Epithelial cell of proximal tubule (primary cell): Measurements from ENCODE around the gene TNNC2. TPM values are rescaled to one million over a fixed set of nuclear protein-coding genes. Genes with fewer than 3 reads are reported as not detected.

ENCODE experiments used
- DNase-seq: peaks from one replicate; pipeline ENCODE4 v3.0.0-alpha.2; 2011; ENCODE audit warnings: low read depth
- H3K4me3 ChIP-seq: 2 replicates; pipeline ENCODE4 v1.5.1; 2011; ENCODE audit warnings: low read depth, mild to moderate bottlenecking, low read length
- total RNA-seq: library from RNA; depleted of rRNA; stranded (reverse); fragments of >200 nt; gene quantifications from 2 replicates; pipeline ENCODE4 v1.2.3, GENCODE V29; 2015
- TF ChIP-seq, protein P1 (sequence below): conservative IDR thresholded peaks from 2 replicates; pipeline ENCODE4 v1.5.1; 2012; ENCODE audit warnings: low read depth, mild to moderate bottlenecking, low read length

The TNNC2 gene
- total RNA-seq, 1 donor from 2014 or later = not detected

DNA sequence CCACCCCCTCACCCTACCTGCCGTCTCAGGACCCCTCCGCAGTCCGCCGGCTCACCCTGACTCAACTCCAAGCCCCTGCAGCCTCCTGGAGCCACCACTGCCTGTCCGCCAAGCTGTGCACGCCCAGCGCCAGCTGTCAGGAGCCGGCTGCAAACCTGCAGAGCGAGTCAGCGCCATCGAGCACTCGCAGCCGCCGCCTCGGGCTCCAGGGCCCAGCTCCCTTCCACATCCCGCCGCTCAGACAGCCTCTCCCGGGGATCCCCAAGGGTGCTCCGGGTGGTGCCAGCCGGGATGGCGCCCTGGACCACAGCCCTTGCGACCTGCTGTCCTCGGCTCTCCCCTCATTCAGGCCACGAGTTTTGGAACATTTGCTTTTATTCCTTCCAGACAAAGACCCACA is 4.3 kb downstream of the TNNC2 start:
- H3K4me3 ChIP-seq = no peak overlapping the region
- DNase-seq = no peak
- TF ChIP-seq, protein P1, sequence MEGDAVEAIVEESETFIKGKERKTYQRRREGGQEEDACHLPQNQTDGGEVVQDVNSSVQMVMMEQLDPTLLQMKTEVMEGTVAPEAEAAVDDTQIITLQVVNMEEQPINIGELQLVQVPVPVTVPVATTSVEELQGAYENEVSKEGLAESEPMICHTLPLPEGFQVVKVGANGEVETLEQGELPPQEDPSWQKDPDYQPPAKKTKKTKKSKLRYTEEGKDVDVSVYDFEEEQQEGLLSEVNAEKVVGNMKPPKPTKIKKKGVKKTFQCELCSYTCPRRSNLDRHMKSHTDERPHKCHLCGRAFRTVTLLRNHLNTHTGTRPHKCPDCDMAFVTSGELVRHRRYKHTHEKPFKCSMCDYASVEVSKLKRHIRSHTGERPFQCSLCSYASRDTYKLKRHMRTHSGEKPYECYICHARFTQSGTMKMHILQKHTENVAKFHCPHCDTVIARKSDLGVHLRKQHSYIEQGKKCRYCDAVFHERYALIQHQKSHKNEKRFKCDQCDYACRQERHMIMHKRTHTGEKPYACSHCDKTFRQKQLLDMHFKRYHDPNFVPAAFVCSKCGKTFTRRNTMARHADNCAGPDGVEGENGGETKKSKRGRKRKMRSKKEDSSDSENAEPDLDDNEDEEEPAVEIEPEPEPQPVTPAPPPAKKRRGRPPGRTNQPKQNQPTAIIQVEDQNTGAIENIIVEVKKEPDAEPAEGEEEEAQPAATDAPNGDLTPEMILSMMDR = no peak

GRCh38 chr20:45821947-45822346 is 5.2 kb downstream of the TNNC2 start:
- TF ChIP-seq, protein P1 = no peak
- no peak for DNase-seq
- no peak overlapping the region for H3K4me3 ChIP-seq

- H3K4me3 ChIP-seq = no peak overlapping the region
- DNase-seq = no peak
- TF ChIP-seq, protein P1 = no peak
These were observed 7.6 kb downstream of the TNNC2 start for GRCh38 chr20:45819466-45819865.

GRCh38 chr20:45818239-45818638 is 8.9 kb downstream of the TNNC2 start:
- DNase-seq = no peak
- H3K4me3 ChIP-seq = no peak overlapping the region
- TF ChIP-seq, protein P1 = no peak

DNA sequence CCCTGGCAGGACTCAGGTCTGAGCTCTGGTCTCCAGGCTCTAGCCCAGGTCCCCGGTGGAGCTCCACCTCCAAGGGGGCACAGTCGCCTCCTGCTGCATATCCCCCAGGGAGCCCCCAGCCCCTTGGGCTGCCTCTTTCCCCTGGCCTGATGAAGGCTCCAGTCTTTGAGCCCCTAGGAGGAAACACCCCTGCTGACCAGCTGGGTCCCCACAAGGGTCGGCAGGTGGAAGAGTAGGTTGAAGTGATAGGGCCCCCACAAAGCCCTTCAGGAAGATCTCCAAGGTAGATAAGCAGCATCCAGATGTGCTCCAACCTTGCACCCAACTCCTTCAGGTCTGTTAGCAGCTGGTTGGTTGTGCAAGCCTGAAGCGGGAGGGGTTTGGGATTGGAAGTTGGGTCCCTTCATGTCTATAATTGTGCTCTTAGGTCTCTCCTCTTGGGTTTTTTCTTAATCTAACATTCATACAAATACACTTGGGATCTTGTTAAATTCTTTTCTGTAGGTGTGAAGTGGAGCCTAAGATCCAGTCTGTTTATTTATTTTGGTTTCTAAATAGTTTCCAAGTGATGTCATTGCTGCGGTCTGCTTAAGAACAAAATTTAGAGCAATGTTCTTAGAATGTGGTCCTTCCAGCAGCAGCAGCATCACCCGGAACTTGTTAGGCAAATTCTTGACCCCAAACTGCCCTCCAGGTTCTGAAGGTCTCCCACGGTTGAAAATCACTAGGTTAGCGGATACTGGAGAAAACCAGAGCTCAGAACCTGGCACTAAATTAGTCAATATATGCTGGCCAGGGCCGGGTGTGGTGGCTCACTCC is 9.5 kb downstream of the TNNC2 start:
- TF ChIP-seq, protein P1 = no peak
- peak; percentile 27 for DNase-seq
- no peak overlapping the region for H3K4me3 ChIP-seq

DNA sequence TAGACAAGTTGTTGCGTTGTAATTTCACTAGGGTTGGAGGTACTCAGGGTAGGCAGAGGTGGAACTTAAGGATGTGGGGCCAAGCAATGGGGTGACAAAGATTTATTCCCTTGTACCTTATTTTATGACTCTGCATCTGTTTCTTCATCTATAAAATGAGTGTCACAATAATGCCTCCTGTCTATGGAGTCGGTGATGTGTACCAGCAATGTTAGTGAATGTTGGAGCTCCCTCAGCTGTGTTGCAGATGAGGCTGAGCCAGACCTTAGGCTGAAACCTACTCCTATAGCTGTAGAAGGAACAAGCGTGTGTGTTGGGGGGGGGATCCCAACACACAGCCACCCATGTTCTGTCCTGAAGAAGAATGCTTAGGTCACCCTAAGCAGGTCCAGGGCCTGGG is 10.2 kb downstream of the TNNC2 start:
- H3K4me3 ChIP-seq = no peak overlapping the region
- TF ChIP-seq, protein P1 = no peak
- no peak for DNase-seq

DNA sequence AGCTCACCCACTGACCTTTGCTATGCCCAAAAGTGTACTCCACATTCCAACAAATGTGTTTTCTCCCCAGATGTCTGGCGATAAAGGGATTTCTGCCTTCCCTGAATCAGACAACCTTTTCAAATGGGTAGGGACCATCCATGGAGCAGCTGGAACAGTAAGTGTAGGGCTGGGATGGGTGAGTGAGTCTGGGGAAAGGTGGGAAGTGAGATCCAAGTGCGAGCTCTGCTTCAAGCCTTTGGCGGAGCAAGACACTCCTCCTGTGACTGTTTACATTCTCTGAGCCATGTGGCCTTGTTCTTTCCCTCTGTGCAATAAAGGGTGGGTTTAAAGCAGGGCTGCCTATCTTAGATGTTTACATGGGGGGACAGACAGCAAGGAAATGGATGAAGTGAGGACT is 12.8 kb downstream of the TNNC2 start:
- TF ChIP-seq, protein P1 = no peak
- no peak overlapping the region for H3K4me3 ChIP-seq

More for the DNA sequence above, 12.8 kb downstream of the TNNC2 start:
- DNase-seq = no peak
